GM12864 (cell line): ENCODE measurements around the gene ZNF784.

Source experiments
- DNase-seq: peaks from one replicate; pipeline ENCODE4 v3.0.0-alpha.2; 2011; ENCODE audit warnings: low read depth
- H3K4me3 ChIP-seq: 2 replicates; pipeline ENCODE4 v1.5.1; 2011; ENCODE audit warnings: mild to moderate bottlenecking, low read depth, low read length, control low read depth
- CTCF ChIP-seq: IDR thresholded peaks from 2 replicates; pipeline ENCODE4 v1.5.1; 2011; ENCODE audit warnings: low read depth, mild to moderate bottlenecking, moderate library complexity, low read length, control low read depth, inconsistent platforms; ENCODE audit errors: missing control alignments

ZNF784 gene

DNA sequence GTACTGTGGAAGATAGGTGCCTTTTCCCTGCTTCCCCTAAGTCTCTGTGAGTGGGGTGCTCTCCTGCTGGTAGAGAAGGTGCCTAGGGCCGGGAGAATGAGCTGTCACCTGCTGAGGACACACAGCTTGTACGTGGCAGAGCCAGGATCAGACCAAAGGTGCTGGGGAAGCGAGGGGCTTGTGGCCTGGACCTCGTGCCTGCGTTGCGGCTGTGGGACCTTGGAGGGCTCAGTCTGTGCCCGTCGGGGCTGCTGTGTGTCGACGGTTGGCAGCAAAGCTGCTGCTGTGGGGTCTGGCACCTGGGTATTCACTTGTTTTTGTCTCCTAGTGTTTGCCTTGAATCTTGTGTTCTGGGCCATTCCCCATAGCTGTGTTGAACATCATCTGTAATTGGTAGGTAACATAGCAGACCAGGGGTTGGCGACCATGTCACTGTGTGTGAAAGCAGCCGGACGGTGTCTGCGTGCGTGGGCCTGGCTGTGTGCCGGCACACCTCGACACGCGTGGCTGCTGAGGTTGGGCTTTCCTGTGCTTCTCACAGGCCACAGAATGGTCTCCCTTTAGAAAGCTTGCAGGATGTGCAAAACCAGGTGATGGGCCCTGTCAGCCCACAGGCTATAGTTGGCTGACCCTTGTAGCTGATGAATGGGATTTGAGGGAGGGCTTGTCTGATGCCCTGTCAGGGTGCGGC lies 39.6 kb upstream of the ZNF784 start:
- no peak for DNase-seq
- TF ChIP-seq CTCF, result no peak
- no peak overlapping the region for H3K4me3 ChIP-seq

DNA sequence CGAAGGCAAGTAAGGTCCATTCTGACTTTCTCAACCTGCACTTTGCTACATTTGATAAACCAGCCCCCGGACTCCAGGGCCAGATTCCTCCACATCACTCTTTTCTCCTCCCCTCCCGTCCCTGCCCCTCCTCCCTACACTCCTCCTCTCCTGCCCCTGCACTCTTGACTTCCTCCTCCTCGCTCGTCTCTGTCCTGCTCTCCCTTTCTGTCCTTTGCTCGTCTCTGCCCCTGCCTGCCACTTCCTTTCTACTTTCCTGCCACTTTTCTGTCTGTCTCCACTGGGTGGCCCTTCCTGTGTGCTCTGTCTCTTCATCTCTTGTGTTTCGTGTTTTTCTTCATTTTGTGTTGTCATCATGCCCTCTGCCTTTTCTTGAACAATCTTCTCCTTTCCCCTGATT lies 37.5 kb upstream of the ZNF784 start:
- no peak for DNase-seq
- no peak for TF ChIP-seq CTCF
- H3K4me3 ChIP-seq, result no peak overlapping the region

GRCh38 chr19:55660991-55661390 lies 36.6 kb upstream of the ZNF784 start:
- TF ChIP-seq CTCF, result no peak
- H3K4me3 ChIP-seq, result no peak overlapping the region

DNA sequence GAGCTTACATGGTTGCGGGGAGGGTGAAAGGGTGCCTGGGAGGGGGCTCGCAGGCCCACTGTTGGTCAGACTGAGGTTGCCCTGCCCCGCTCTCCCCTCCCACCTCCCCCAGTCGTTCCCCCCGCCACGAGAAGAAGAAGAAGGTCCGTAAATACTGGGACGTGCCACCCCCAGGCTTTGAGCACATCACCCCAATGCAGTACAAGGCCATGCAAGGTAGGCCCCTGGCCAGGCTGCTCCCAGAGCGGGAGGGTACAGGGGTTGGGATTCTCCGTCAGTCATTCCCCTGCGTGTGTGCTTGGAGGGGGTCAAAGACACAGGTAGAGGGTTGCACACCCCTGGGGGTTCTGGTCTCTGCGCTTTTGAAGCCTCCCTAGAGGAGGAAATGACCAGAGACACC lies 36.0 kb upstream of the ZNF784 start:
- H3K4me3 ChIP-seq, result no peak overlapping the region
- no peak for TF ChIP-seq CTCF
- no peak for DNase-seq

More at GRCh38 chr19:55660991-55661390, 36.6 kb upstream of the ZNF784 start:
- DNase-seq, result no peak

GRCh38 chr19:55659822-55660221 lies 35.5 kb upstream of the ZNF784 start:
- no peak for TF ChIP-seq CTCF
- no peak for DNase-seq
- H3K4me3 ChIP-seq, result no peak overlapping the region

- no peak for TF ChIP-seq CTCF
- H3K4me3 ChIP-seq, result peak overlapping the region; percentile 89; the same call in 1 of the 2 replicates
- DNase-seq, result no peak
Observed at GRCh38 chr19:55658846-55659459, 34.6 kb upstream of the ZNF784 start.
